RWPE1 (cell line): ENCODE results near the gene NELFCD.

Source experiments
- CTCF ChIA-PET: fragments of 350-600 bp; sonication (Branson Sonifier 250); formaldehyde crosslinking; extraction: SDS; loops from one replicate; lab custom pipeline; 2021; lab: Yijun Ruan, JAX
- POLR2A ChIA-PET: fragments of 400-600 bp; formaldehyde crosslinking; extraction: SDS; loops from one replicate; lab custom pipeline; 2020; ENCODE audit warnings: antibody characterized with exemption; ENCODE audit not compliant: low non-redundant PET; lab: Yijun Ruan, JAX
- DNase-seq: peaks from one replicate; pipeline ENCODE4 v3.0.0; 2012; ENCODE audit warnings: low spot score
- H3K27ac ChIP-seq: fragments of 450-650 bp; 2 replicates; pipeline ENCODE4 v1.5.1; 2017
- CTCF ChIP-seq: fragments of 450-650 bp; conservative IDR thresholded peaks from 2 replicates; pipeline ENCODE4 v1.5.1; 2017; ENCODE audit warnings: low read depth, mild to moderate bottlenecking

NELFCD gene, protein sequence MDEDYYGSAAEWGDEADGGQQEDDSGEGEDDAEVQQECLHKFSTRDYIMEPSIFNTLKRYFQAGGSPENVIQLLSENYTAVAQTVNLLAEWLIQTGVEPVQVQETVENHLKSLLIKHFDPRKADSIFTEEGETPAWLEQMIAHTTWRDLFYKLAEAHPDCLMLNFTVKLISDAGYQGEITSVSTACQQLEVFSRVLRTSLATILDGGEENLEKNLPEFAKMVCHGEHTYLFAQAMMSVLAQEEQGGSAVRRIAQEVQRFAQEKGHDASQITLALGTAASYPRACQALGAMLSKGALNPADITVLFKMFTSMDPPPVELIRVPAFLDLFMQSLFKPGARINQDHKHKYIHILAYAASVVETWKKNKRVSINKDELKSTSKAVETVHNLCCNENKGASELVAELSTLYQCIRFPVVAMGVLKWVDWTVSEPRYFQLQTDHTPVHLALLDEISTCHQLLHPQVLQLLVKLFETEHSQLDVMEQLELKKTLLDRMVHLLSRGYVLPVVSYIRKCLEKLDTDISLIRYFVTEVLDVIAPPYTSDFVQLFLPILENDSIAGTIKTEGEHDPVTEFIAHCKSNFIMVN

GRCh38 chr20:58980711-58981627 lies at the start of gene NELFCD:
Gene NELFCD (plus strand): TSS chr20:58981256. CDS start chr20:58981310, 54 bp downstream.
- CTCF ChIA-PET: interaction anchor here (0.6 to 0.7 kb wide), 2 partner anchors 55 to 906 kb away, joined by 3 read pairs; no protein-coding TSS in a partner anchor
- H3K27ac ChIP-seq: peak within 1 kb of the TSS; percentile 77
- POLR2A ChIA-PET: interaction anchor here (0.6 kb wide), 1 partner anchor 73 kb away, joined by 11 read pairs; no protein-coding TSS in a partner anchor
- TF ChIP-seq CTCF: no peak
- DNase-seq: peak; percentile 100

DNA sequence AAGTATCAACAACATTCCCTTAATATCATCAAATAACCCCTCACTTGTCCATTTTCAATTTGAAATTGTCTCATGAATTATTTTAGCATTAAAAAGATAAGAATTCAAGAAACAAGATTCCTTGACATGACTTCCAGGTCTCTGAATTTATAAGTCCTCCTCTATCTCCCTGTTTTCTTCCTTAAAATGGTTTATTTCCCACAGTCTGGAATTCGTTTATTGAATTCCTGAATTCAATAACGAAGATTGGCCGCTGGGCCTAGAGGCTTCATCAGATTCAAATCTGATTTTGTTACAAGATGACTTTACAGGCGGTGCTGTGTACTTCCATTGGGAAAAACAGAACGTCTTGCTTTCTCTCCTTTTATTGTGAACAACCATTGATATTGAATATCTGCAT lies 48.9 kb upstream of the NELFCD start:
- H3K27ac ChIP-seq: no peak overlapping the region
- ChIA-PET CTCF (interaction anchor here (0.6 kb wide), 1 partner anchor 747 kb away, joined by 3 read pairs; no protein-coding TSS in a partner anchor), POLR2A (no interaction called here)
- DNase-seq: no peak
- TF ChIP-seq CTCF: no peak

DNA sequence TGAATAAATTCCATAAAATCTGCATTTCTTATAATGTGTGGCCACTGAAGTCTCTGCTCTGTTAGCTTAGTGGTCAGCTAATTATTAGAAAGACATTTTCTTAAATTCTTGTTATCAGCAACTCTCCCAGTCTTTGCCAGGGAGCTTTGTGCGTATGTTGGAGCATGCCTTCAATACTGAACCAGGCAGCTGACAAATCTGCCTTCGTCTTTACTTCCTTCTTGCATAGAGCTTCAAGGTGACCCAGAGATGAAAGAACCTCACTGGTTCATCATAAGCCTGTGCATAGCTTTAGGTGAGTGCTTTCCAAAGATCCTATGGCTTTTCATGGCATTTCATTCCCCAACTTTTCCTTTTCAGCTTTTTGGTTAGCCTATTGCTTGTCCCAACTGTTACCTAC lies 43.0 kb upstream of the NELFCD start:
- POLR2A ChIA-PET: no interaction called here
- CTCF ChIA-PET: no interaction called here

GRCh38 chr20:58938541-58938940 lies 42.5 kb upstream of the NELFCD start:
- DNase-seq: no peak
- H3K27ac ChIP-seq: no peak overlapping the region
- ChIA-PET POLR2A (no interaction called here), CTCF (no interaction called here)
- no peak for TF ChIP-seq CTCF

More for the DNA sequence above, 43.0 kb upstream of the NELFCD start:
- H3K27ac ChIP-seq: no peak overlapping the region
- DNase-seq: no peak
- TF ChIP-seq CTCF: no peak

DNA sequence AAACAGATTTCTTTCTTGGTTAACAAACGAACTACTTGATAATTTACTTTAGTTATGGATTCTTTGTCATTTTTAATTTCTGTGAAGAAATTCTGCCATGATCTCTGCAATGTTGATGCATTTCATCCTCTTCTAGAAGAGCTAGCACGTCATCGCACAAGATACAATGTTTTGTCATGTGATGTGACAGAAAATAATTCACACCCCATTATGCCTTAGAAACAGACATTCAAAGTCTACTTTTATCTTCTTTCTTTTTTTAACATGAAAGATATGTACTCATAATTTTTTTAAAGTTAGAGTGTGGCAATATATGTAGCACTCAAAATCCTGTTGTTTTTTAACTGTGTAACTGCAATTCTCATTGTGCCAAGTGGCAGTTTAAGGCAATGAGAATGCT lies 39.6 kb upstream of the NELFCD start:
- DNase-seq: no peak
- POLR2A ChIA-PET: no interaction called here
- H3K27ac ChIP-seq: no peak overlapping the region
- CTCF ChIA-PET: no interaction called here
- no peak for TF ChIP-seq CTCF

DNA sequence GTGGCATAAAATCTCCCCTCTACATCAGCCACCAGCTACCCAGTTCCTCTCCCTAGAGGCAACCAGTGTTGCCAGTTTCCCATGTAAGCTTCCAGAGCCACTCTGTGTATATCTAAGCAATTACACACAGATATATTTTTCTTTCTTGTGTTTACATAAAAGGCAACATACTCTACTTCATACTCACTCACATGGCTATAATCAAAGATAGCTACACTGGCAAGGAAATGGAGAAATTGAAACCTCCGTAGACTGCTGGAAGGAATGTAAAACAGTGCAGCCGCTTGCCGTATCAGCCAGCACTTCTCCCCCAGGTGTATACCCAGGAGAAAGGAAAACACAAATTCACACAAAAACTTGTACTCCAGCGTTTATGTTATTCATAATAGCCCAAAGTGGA lies 38.5 kb upstream of the NELFCD start:
- TF ChIP-seq CTCF: no peak
- DNase-seq: no peak
- H3K27ac ChIP-seq: no peak overlapping the region
- CTCF ChIA-PET: interaction anchor here (0.7 to 0.8 kb wide), 2 partner anchors 20 to 52 kb away, joined by 3 to 5 read pairs; no protein-coding TSS in a partner anchor
- POLR2A ChIA-PET: no interaction called here
